ENCODE data around the gene IQGAP2.

The IQGAP2 gene

GRCh38 chr5:76419597-76420298, 16.7 kb downstream of the IQGAP2 start:
- no peak overlapping the region for H3K4me3 ChIP-seq (ENCODE audit: insufficient read depth, low read length, poor library complexity, severe bottlenecking)
- no peaks in the 10 kb centered on the region for H3K36me3 ChIP-seq (ENCODE audit: low read length)
- no peak overlapping the region for H3K4me2 ChIP-seq (ENCODE audit: low read depth, low read length, poor library complexity, severe bottlenecking)
- H4K20me1 ChIP-seq (ENCODE audit: low read depth, low read length), result no peaks in the 10 kb centered on the region
- H3K27ac ChIP-seq (ENCODE audit: low read depth, low read length), result no peak overlapping the region
- no peaks in the 10 kb centered on the region for H3F3A ChIP-seq (ENCODE audit: insufficient read depth)
- TF ChIP-seq CTCF (IDR thresholded peaks at IDR 0.05; ENCODE audit: insufficient read depth, low read length, poor library complexity, severe bottlenecking) (no peak), EZH2phosphoT487 (conservative IDR thresholded peaks at IDR 0.05; ENCODE audit: low read length) (no peak)
- H3K9ac ChIP-seq (ENCODE audit: low read length), result no peak overlapping the region
- no peaks in the 10 kb centered on the region for H3K9me2 ChIP-seq (replicated peaks; ENCODE audit: insufficient read depth, low read length)
- H3K27me3 ChIP-seq (ENCODE audit: low read length), result no peaks in the 10 kb centered on the region
- H2AFZ ChIP-seq (ENCODE audit: low read depth, low read length, severe bottlenecking), result no peak overlapping the region
- H3K79me2 ChIP-seq (ENCODE audit: insufficient read depth, low read length), result no peaks in the 10 kb centered on the region
- no peaks in the 10 kb centered on the region for H3K9me3 ChIP-seq (ENCODE audit: insufficient read depth, low read length)

- Histone ChIP-seq H4K20me1 (ENCODE audit: low read depth, low read length) (no peaks in the 10 kb centered on the region), H3K9me2 (replicated peaks; ENCODE audit: insufficient read depth, low read length) (no peaks in the 10 kb centered on the region), H3K4me3 (ENCODE audit: insufficient read depth, low read length, poor library complexity, severe bottlenecking) (no peak overlapping the region), H3F3A (ENCODE audit: insufficient read depth) (no peaks in the 10 kb centered on the region), H3K27me3 (ENCODE audit: low read length) (no peaks in the 10 kb centered on the region), H2AFZ (ENCODE audit: low read depth, low read length, severe bottlenecking) (no peak overlapping the region), H3K36me3 (ENCODE audit: low read length) (no peaks in the 10 kb centered on the region), H3K4me2 (ENCODE audit: low read depth, low read length, poor library complexity, severe bottlenecking) (no peak overlapping the region), H3K79me2 (ENCODE audit: insufficient read depth, low read length) (no peaks in the 10 kb centered on the region), H3K27ac (ENCODE audit: low read depth, low read length) (no peak overlapping the region), H3K9ac (ENCODE audit: low read length) (no peak overlapping the region), H3K9me3 (ENCODE audit: insufficient read depth, low read length) (no peaks in the 10 kb centered on the region)
- TF ChIP-seq CTCF (IDR thresholded peaks at IDR 0.05; ENCODE audit: insufficient read depth, low read length, poor library complexity, severe bottlenecking) (no peak), EZH2phosphoT487 (conservative IDR thresholded peaks at IDR 0.05; ENCODE audit: low read length) (no peak)
These were observed 19.1 kb downstream of the IQGAP2 start for GRCh38 chr5:76422227-76422626.

GRCh38 chr5:76422742-76423141, 19.7 kb downstream of the IQGAP2 start:
- no peak overlapping the region for H3K4me2 ChIP-seq (ENCODE audit: low read depth, low read length, poor library complexity, severe bottlenecking)
- no peaks in the 10 kb centered on the region for H3F3A ChIP-seq (ENCODE audit: insufficient read depth)
- H3K9me2 ChIP-seq (replicated peaks; ENCODE audit: insufficient read depth, low read length), result no peaks in the 10 kb centered on the region
- H3K9me3 ChIP-seq (ENCODE audit: insufficient read depth, low read length), result no peaks in the 10 kb centered on the region
- H3K9ac ChIP-seq (ENCODE audit: low read length), result no peak overlapping the region
- H3K4me3 ChIP-seq (ENCODE audit: insufficient read depth, low read length, poor library complexity, severe bottlenecking), result no peak overlapping the region
- H3K27me3 ChIP-seq (ENCODE audit: low read length), result no peaks in the 10 kb centered on the region
- H2AFZ ChIP-seq (ENCODE audit: low read depth, low read length, severe bottlenecking), result no peak overlapping the region
- TF ChIP-seq EZH2phosphoT487 (conservative IDR thresholded peaks at IDR 0.05; ENCODE audit: low read length) (no peak), CTCF (IDR thresholded peaks at IDR 0.05; ENCODE audit: insufficient read depth, low read length, poor library complexity, severe bottlenecking) (no peak)
- H3K79me2 ChIP-seq (ENCODE audit: insufficient read depth, low read length), result no peaks in the 10 kb centered on the region
- H3K27ac ChIP-seq (ENCODE audit: low read depth, low read length), result no peak overlapping the region
- H4K20me1 ChIP-seq (ENCODE audit: low read depth, low read length), result no peaks in the 10 kb centered on the region
- no peaks in the 10 kb centered on the region for H3K36me3 ChIP-seq (ENCODE audit: low read length)

Data from SU-DHL-6 (cell line).